KMS-11 (cell line): Measurements from ENCODE around the gene CYRIA.

ENCODE experiments used
- H2AFZ ChIP-seq: fragments of 200-600 bp; sonication (generic); 2 replicates; pipeline ENCODE4 v1.6.1; 2016; ENCODE audit warnings: antibody characterized with exemption, mixed run types, low read depth
- H3K27ac ChIP-seq: fragments of 200-600 bp; sonication (generic); 2 replicates; pipeline ENCODE4 v1.6.1; 2016; ENCODE audit warnings: mild to moderate bottlenecking, mixed run types
- H3K27me3 ChIP-seq: fragments of 200-600 bp; sonication (generic); 2 replicates; pipeline ENCODE4 v1.6.1; 2017; ENCODE audit warnings: mild to moderate bottlenecking, low read depth, mixed run types, moderate library complexity; ENCODE audit not compliant: insufficient read depth
- H3K36me3 ChIP-seq: fragments of 200-600 bp; sonication (generic); 2 replicates; pipeline ENCODE4 v1.6.1; 2017; ENCODE audit warnings: mild to moderate bottlenecking, mixed run types; ENCODE audit not compliant: insufficient read depth
- H3K4me1 ChIP-seq: fragments of 200-600 bp; sonication (generic); 2 replicates; pipeline ENCODE4 v1.6.1; 2016; ENCODE audit warnings: mild to moderate bottlenecking, low read depth, mixed run types; ENCODE audit not compliant: poor library complexity, severe bottlenecking
- H3K4me2 ChIP-seq: fragments of 200-600 bp; sonication (generic); 2 replicates; pipeline ENCODE4 v1.7.0; 2016; ENCODE audit warnings: mild to moderate bottlenecking, mixed run types
- H3K4me3 ChIP-seq: fragments of 200-600 bp; sonication (generic); IDR thresholded peaks from 2 replicates; pipeline ENCODE4 v1.6.1; 2017; ENCODE audit warnings: low read depth, low read length, mixed read lengths; ENCODE audit not compliant: insufficient read depth
- H3K79me2 ChIP-seq: fragments of 200-600 bp; sonication (generic); 2 replicates; pipeline ENCODE4 v1.6.1; 2016; ENCODE audit warnings: low read depth, mixed run types; ENCODE audit not compliant: insufficient read depth
- H3K9ac ChIP-seq: fragments of 200-600 bp; sonication (generic); 2 replicates; pipeline ENCODE4 v1.6.1; 2016; ENCODE audit warnings: mild to moderate bottlenecking, mixed run types
- H4K20me1 ChIP-seq: fragments of 200-600 bp; sonication (generic); 2 replicates; pipeline ENCODE4 v1.6.1; 2016; ENCODE audit warnings: mild to moderate bottlenecking, mixed run types; ENCODE audit not compliant: insufficient read depth
- TF ChIP-seq, protein P1 (sequence below): fragments of 200-600 bp; sonication (generic); conservative IDR thresholded peaks from 2 replicates; pipeline ENCODE4 v1.6.1; 2017; ENCODE audit warnings: low read depth, mild to moderate bottlenecking, antibody characterized with exemption, low read length, moderate library complexity, mixed read lengths

Gene CYRIA

DNA sequence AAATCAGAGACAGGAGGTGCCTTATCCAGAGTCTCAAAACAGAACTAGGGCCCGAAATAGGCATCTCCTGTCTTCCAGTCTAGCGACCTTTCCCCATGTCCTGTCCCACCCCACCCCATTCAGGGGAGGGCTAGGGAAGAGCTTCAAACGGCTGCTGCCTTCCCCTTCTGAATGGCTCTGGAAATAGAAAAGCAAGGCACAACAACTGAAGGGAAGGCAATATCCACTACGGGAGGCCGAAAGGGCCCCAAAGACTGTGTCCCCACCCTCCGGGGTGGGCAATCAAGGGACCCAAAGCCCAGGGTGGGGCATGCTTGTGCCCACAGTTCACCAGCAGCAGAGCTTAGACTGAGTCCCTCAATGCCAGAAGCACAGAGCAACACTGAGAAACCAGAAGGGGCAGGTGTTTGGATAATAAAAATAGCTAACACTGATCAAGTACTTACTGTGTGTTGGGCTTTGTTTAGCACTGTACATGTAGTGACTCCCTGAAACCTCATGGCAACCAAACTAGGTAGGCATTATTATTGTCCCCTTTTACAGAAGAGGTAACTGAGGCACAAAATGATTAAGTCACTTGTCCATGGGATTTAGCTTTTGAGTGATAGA, 38.5 kb downstream of the CYRIA start:
- TF ChIP-seq, protein P1, sequence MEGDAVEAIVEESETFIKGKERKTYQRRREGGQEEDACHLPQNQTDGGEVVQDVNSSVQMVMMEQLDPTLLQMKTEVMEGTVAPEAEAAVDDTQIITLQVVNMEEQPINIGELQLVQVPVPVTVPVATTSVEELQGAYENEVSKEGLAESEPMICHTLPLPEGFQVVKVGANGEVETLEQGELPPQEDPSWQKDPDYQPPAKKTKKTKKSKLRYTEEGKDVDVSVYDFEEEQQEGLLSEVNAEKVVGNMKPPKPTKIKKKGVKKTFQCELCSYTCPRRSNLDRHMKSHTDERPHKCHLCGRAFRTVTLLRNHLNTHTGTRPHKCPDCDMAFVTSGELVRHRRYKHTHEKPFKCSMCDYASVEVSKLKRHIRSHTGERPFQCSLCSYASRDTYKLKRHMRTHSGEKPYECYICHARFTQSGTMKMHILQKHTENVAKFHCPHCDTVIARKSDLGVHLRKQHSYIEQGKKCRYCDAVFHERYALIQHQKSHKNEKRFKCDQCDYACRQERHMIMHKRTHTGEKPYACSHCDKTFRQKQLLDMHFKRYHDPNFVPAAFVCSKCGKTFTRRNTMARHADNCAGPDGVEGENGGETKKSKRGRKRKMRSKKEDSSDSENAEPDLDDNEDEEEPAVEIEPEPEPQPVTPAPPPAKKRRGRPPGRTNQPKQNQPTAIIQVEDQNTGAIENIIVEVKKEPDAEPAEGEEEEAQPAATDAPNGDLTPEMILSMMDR = no peak
- Histone ChIP-seq H3K27ac (no peak overlapping the region), H3K9ac (no peak overlapping the region), H3K4me1 (no peaks in the 10 kb centered on the region), H3K36me3 (no peaks in the 10 kb centered on the region), H3K4me3 (no peak overlapping the region), H2AFZ (no peak overlapping the region), H3K4me2 (no peak overlapping the region), H4K20me1 (no peaks in the 10 kb centered on the region), H3K27me3 (no peaks in the 10 kb centered on the region), H3K79me2 (no peaks in the 10 kb centered on the region)

DNA sequence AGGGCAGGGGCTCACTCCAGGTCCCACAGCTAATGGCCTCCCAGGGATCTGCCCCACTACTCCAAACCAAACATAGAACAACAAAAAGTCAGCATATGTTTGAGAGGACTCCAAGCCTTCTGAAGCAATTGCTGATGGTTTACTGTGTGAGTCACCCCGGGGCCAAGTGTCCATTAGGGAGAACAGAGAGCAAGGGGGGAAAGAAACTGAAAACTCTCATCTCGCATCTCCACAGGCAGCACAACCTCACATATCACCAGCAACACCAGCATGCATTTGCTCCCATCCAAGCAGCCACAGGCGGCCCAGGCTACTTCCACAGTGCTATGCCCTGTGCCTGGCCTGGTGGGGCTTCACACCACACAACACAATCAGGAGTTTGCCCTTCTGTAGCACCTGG, 39.1 kb downstream of the CYRIA start:
- no peaks in the 10 kb centered on the region for H4K20me1 ChIP-seq
- no peaks in the 10 kb centered on the region for H3K4me1 ChIP-seq
- TF ChIP-seq, protein P1 = no peak
- H3K4me2 ChIP-seq = no peak overlapping the region
- H3K4me3 ChIP-seq = no peak overlapping the region
- H3K27me3 ChIP-seq = no peaks in the 10 kb centered on the region
- no peak overlapping the region for H3K9ac ChIP-seq
- H3K27ac ChIP-seq = no peak overlapping the region
- H3K79me2 ChIP-seq = no peaks in the 10 kb centered on the region
- no peak overlapping the region for H2AFZ ChIP-seq
- H3K36me3 ChIP-seq = no peaks in the 10 kb centered on the region

DNA sequence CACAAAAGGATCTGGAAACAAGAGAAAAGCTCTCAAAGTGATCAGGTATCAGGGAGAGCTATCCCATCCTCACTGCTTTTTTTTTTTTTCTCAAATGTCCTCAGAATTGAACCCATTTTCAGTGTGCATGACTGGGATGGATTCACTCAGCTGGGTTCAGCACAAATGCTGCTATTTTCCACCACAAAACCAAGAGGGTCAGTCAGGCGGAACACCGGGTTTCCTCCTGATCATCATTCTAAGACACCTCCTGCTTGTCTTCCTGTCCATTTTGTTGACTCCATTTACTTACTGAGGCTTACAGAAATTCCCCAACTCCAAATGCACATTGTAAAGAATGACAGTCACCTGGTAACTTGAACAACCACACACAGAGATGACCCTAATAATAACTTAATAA, 39.9 kb downstream of the CYRIA start:
- Histone ChIP-seq H2AFZ (no peak overlapping the region), H3K4me3 (no peak overlapping the region), H3K27ac (no peak overlapping the region), H3K36me3 (no peaks in the 10 kb centered on the region), H3K9ac (no peak overlapping the region), H3K4me2 (no peak overlapping the region), H3K4me1 (no peaks in the 10 kb centered on the region), H4K20me1 (no peaks in the 10 kb centered on the region), H3K27me3 (no peaks in the 10 kb centered on the region), H3K79me2 (no peaks in the 10 kb centered on the region)
- TF ChIP-seq, protein P1 = no peak

DNA sequence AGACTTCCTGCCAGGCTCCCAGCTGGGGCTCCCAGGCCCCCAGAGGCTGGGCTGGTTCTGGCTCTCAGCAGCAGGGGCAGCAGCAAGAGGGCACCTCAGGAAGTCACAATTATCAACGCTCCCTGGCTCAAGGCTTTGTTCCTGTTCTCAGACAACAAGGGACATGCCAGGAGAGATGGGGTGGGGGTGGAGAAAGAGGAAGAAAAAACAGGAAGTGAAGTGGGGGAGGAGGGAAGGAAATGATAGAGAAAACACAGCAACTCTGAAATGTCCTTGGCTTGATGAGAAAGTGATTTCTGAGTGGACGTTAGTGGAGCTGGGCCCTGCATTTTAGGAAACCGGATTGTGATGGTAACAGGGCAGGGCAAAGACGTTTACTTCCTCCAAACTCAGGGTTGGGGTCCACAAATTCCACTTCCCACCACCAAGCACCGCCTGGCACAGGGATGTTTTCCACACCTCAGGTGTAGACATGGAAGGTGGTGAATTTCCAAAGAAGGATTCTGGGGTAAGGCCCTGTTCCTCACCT, 40.4 kb downstream of the CYRIA start:
- TF ChIP-seq, protein P1 = no peak
- no peak overlapping the region for H3K9ac ChIP-seq
- no peak overlapping the region for H3K4me3 ChIP-seq
- no peaks in the 10 kb centered on the region for H3K4me1 ChIP-seq
- no peaks in the 10 kb centered on the region for H3K36me3 ChIP-seq
- no peaks in the 10 kb centered on the region for H4K20me1 ChIP-seq
- no peak overlapping the region for H3K27ac ChIP-seq
- no peaks in the 10 kb centered on the region for H3K27me3 ChIP-seq
- no peaks in the 10 kb centered on the region for H3K79me2 ChIP-seq
- H3K4me2 ChIP-seq = no peak overlapping the region
- no peak overlapping the region for H2AFZ ChIP-seq
